NAMALWA (cell line): ENCODE results near the gene DNAJC12.
"Not testable (repeated sequence)": the region's sequence is repeated elsewhere in the genome, so short reads cannot be mapped to it uniquely, and the experiment has no call there.

Experiments
- DNase-seq: peaks from one replicate; pipeline ENCODE4 v3.0.0-alpha.2; 2015; ENCODE audit warnings: low spot score

DNAJC12 gene

DNA sequence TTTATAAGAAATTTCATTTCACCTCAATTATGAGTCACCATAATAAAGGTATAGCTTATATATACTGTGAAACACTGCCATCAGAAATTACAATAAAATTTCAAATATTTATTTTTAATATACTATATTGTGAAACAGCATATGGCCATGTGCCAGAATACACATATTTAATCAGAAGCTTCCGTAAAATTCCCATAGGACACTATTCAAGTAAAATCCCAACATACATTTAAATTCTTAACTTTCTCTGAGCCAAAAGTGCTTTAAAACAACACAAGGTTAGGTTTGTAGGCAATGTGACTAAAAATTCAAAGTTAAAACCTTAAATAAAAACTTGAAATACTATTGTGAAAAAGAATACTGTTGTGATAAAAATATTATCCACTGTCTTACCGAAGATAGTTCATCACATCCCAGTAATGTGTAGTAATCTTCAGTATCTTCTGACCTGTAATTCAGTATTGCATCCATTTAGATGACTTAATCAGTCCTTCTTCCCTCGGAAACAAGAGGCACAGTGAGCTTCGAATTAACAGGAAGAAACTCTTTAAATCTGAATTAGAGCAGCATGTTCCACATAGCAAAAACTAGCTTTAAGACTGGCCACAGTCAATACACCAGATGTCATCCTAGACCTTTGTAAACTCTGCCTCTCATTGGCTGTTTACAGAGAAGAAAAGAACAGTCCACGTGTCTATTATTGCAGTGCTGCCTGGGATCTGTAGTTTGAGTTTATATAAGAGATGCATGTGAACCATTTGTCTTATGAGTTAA is at the start of gene DNAJC12:
DNAJC12 (minus strand) TSS at position 648 of the 774 bp plus-strand sequence; CDS start at position 471, 177 bp downstream.
- peak; percentile 94 for DNase-seq

DNA sequence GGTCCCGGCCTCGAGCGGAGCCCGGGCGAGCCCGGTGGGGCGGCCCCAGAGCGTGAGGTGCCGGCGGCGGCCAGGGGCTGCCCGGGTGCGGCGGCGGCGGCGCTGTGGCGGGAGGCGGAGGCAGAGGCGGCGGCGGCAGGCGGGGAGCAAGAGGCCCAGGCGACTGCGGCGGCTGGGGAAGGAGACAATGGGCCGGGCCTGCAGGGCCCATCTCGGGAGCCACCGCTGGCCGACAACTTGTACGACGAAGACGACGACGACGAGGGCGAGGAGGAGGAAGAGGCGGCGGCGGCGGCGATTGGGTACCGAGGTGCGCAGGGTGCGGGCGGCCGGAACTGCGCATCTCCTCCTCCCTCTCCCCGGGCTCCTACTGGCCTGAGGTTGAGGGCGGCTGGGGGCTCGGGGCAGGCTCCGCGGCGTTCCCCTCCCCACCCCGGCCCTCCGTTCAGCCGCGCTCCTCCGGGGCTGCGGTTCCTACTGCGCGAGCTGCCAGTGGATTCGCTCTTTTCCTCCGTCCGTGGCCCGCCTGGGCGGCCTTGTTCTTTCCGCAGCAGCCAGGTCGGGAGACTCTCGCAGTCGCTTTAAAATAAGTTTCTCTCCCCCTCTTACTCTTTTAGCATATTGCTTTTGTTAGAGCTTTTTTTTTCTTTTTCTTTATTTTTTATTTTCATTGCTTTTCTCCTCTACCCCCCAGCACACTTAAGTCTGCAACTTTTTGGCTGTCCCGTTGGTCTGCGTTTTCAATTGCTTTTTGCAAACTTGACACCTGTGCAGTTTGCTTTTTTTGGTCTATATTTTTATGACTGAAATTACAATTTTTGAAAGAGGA is 47.1 kb upstream of the DNAJC12 start:
- peak; percentile 86 for DNase-seq

DNA sequence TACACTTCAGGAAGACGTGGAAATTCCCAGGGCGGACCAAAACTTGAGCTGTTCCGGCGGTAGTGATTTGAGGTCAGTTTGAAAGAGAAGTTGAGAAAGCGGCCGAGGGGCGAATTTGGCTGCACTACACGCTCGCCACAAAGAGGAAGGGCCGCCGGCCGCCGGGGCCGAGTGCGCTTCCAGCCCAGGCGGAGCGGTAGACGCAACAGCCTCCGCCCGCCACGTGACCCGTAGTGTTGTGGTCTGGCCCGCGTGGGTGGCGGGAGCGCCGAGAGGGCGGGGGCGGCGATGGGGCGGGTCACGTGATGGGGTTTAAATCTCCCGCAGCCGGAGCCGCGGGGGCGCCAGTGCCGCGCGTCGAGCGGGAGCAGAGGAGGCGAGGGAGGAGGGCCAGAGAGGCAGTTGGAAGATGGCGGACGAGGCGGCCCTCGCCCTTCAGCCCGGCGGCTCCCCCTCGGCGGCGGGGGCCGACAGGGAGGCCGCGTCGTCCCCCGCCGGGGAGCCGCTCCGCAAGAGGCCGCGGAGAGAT is 46.4 kb upstream of the DNAJC12 start, which contains the start of gene SIRT1:
SIRT1 (plus strand) TSS at position 344 of the 529 bp plus-strand sequence; CDS start at position 410, 66 bp downstream.
- peak; percentile 95 for DNase-seq

DNA sequence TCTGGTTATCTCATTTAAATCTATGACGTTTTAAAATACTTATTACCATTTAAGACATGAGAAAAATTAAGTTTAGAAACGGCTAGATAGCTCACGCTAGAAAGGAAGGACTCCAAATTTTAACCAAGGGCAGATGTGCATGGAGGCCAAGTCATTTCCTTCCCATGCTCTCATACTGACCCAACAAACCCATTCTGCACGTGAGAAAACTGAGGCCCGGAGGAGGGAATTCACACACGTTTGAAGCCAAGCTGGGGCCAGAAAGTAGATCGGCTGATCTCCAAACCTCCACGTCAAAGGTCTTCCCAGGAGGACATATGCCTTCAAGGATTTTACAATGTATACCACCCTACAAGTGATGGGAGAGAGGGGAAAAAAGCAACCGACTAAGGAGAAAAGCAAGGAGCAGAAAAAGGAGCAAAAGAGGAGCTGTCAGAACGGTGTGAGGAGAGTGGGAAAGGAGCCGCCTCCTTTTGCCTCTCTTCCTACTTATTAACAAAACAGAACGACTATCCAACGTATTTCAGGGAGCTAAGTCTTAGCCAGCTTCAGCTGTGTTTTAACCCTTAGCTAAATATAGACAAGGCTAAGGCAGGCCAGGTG is 45.8 kb upstream of the DNAJC12 start:
- DNase-seq = peak; percentile 24

DNA sequence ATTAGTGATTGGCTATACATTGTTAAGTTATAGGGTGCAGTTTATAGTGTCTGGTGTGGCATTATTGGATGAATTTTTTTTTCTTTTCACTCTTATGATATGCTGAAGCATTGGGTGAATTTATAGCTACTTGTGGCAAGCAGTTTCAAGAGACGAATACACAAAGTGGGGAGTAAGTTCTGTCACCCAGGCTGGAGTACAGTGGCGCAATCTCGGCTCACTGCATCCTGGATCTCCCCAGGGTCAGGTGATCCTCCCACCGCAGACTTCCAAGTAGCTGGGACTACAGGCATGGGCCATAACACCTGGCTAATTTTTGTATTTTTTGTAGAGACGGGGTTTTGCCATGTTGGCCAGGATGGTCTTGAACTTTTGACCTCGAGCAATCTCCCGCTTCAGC is 40.1 kb upstream of the DNAJC12 start:
- DNase-seq = no peak

DNA sequence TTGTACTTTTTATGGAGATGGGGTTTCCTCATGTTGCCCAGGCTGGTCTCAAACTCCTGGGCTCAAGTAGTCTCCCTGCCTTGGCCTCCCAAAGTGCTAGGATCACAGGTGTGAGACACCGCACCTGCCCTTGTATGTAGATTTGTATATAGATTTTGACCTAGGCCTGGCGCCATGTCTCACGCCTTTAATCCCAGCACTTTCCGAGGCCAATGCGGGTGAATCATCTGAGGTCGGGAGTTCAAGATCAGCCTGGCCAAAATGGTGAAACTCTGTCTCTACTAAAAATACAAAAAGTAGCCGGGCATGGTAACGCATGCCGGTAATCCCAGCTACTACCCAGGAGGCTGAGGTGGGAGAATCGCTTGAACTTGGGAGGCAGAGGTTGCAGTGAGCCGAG is 39.4 kb upstream of the DNAJC12 start:
- DNase-seq = not testable (repeated sequence)

DNA sequence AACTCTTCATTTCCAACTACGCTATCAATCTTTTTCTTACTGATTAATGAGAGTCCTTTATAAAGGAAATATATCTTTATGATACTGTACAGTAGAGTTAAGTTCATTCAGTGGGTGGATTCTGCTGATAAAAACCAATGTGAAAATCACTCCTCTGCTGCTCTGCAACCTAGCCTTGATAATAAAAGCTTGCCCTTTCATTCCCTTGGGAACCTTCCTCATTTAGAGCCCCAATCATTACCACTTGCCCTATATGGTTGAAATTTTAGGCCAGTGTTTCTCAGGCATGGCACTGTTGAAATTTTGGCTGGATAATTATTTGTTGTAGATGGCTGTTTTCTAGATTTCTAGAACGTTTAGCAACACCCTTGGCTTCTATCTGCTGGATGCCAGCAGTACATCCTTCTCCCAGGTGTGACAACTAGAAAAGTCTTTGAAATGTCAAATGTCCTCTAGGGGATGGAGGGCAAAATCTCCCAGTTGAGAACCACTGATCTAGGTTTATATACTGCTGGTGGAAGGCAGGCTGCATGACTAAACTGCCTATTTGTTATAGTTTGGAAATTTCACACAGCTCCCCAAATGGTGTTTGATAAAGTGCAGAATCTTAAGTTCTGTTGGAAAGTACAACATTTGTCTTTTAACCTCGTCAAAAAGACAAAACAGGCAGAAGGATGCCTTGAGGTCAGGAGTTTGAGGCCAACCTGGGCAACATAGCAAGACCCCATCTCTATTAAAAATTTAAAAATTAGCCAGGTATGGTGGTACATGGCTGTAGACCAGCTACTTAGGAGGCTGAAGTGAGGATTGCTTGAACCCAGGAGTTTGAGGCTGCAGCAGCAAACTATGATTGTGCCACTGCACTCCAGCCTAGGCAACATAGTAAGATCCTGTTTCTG is 37.6 kb upstream of the DNAJC12 start:
- DNase-seq = no peak

DNA sequence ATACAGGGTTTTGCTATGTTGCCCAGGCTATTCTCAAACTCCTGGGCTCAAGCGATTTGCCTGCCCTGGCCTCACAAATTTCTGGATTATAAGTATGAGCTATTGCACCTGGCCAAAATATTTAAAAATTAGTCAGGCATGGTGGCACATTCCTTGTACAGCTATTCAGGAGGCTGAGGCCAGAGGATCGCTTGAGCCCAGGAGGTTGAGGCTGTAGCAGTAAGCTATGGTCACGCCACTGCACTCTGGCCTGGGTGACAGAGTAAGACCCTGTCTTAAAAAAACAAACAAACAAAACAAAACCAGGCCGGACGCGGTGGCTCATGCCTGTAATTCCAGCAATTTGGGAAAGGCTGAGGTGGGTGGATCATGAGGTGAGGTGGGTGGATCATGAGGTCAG is 32.0 kb upstream of the DNAJC12 start:
- no peak for DNase-seq

DNA sequence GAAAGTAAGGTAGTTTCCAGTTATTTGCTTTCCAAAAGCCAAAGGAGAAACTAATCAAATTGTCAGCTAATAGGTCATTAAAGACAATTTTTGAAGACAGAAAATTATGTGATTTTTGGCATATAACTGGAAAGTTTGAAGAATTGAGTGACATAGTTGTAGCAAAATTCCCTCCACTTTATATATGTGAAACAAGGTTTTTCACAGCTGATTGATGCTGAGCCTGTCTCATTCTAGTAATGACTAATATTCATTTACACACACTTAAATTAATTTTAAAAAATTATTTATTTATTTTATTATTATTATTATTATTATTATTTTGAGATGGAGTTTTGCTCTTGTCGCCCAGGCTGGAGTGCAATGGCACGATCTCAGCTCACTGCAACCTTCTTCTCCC is 30.1 kb upstream of the DNAJC12 start:
- no peak for DNase-seq

DNA sequence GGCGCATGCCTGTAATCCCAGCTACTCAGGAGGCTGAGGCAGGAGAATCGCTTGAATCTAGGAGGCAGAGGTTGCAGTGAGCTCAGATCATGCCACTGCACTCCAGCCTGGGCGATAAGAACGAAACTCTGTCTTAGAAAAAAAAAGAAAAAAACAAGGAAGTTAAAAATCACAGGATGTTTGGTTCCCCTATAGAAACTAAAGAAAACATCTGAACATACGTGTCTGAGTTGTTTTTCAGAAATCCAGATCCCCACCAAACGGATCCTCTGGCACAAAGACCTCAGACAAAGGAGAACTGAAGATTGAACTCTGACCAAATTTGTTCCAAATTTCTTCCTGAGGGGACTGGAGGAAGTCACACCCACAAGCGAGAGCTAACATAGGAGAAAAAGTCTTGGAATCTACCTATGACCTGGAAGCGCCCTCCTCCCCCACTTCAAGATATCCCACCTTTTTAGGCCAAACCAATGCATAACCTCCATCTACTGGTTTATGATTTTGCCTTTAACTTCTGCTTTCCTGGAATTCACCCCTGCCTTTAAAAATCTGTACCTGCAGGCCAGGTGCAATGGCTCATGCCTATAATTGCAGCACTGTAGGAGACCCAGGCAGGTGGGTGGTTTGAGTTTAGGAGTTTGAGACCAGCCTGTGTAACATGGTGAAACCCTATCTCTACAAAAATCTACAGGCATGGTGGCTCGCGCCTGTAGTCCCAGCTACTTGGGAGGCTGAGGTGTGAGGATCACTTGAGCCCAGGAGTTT is 26.8 kb upstream of the DNAJC12 start:
- no peak for DNase-seq

DNA sequence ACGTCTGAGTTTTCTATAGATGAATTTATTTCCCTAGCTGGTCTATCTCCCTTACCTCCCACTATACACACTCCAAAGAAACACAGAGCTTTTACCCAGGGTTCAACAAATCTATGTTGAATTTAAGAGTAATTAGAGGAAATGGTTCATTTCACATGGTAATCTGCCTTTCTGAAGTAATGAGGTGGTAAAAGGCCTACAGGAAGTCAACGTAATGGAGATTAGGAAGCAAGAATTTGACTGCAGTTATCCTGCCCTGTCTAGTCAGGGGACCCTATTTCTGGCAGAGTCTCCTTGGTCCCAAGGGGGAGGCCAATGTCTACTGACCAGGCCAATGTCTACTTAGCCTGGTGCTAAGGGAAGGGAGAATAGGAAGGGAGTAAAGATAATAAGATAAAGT is 25.1 kb upstream of the DNAJC12 start:
- no peak for DNase-seq

DNA sequence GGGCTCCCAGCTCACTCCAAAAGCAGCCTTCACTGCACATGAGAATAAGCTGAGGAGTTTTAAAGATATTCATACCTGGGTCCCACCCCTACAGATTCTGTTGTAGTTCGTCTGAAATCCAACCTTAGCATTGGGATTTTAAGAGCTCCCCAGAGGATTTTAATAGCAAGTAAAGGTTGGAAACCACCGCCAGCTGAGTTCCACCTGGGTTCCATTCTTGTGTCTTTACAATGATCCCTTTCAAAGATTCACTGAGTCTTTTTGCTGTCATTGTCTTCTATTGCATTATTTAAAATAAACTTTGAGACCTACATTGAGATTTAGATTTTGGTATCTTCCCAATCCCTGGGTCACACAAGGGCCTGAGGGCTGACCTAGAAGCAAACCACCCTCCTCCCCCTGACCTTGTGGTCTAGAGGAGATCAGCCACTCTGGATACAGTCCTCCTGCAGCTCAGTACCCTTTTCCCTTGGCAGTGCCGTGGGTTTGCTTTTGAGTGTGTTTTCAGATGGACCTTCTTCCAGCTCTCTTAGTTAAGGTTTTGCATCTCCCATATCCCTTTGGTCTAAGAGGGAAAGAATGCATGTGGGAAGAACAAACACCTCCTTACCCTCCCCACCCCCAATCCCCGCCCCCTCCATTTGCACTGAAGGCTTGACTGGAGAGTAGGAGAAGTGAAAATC is 23.9 kb upstream of the DNAJC12 start:
- DNase-seq = no peak

DNA sequence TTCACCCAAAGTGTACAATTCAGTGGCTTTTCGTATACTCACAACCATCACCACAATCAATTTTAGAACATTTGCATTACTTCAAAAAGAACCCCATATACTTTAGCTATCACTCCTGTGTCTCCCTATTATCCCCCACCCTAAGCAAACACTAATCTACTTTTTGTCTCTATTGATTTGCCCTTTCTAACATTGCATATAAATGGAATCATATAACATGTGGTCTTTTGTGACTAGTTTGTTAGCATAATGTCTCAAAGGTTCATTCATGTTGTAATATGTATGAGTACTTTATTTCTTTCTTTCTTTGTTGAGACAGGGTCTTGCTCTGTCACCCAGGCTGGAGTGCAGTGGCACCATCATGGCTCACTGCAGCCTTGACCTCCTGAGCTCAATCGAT is 21.0 kb upstream of the DNAJC12 start:
- no peak for DNase-seq

DNA sequence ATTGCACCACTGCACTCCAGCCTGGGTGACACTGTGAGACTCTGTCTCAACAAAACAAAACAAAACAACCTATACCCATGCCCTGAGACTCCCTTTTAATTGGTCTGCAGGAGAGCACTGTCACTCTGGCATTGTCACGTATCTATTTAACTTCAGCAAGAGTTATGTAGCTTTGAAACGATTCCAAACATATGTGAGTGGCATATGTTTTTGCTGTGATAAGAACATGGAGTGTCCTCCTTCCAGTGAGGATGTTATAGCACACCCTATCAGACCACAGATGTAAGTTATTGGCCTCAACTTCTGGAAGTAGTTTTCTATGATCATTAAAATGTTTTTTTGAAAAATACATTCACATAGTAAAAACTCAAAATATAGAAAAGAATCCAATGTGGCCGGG is 15.5 kb upstream of the DNAJC12 start:
- DNase-seq = no peak

DNA sequence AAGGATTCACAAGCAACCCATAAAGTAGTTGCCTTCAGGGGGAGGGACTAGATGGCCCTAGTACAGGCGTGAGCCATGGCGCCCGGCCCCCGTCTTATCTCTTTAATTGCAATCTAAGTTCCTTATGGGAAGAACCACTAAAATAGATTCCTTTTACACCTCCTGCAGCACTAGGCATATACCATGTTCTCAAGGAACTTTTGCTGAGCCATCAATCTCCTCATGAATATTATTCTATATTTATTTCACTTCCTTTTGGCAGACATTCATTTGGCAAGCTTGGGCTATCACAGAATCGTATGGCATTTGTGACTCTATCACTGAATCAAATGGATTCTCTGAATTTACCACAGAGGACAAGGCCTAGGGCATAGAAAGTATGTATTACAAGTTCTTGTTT is 14.8 kb upstream of the DNAJC12 start:
- no peak for DNase-seq

DNA sequence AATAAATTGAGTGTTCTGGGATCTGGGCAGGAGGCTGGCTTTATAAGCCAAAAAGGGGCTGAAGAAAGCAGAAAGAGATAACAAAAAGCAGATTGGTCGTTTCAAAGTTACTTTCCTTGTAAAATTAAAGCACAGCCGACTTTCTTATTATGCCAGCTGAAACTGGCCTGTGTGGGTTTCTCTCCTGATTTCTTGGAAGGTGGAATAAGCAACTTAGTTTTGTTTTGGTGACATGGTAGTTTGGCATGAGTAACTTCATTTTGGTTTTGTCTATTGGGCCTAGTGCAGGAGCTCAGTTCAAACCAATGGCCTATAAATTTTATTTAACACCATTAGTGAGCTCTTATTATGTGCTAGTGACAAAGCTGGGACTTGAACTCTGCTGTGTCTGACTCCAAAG is 13.2 kb upstream of the DNAJC12 start:
- no peak for DNase-seq

DNA sequence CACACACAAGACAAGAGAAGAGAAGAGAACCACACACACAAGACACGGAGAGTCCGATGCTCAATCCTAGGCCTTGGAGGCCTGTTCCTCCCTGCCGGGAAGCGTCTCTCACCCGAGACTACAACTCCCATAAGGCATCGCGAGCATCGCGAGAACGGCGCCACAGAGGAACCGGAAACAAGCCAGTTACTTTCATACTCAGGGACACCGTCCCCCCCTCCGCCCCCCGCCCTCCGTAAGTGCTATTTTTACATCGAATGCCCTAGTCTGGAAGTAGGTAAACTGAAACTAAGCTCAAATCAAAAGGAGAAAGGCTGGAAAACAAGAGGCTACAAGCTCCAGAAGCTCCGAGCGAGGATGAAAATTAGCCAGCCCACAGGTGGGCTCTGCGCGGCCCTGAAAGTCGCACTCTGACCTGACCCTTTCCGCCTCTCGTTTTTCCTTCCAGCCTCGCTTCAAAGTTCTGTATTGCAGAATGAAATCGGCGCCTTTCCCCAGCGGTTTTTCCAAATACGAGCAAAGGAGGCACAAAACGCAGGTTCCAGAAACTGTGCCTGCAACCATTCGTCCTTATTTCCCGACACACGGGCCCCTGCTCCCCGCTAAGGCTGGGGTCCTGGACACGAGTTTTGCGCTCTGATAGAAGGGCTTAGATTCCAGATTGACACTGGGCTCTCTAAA is 11.5 kb upstream of the DNAJC12 start:
- peak; percentile 96 for DNase-seq

DNA sequence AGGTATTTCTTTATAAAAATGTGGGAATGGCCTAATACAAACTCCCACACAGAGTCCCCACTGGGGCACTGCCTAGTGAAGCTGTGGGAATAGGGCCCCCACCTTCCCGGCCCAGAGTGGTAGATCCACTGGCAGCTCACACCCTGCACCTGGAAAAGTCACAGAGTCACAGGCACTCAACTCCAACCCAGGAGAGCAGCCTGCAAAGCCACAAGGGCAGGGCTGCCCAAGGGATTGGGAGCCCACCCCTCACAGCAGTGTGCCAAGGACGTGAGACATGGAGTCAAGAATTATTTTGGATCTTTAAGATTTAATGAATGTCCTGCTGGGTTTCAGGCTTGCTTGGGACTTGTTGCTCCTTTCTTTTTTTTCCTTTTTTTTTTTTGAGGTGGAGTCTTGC is 5.3 kb upstream of the DNAJC12 start:
- DNase-seq = no peak

DNA sequence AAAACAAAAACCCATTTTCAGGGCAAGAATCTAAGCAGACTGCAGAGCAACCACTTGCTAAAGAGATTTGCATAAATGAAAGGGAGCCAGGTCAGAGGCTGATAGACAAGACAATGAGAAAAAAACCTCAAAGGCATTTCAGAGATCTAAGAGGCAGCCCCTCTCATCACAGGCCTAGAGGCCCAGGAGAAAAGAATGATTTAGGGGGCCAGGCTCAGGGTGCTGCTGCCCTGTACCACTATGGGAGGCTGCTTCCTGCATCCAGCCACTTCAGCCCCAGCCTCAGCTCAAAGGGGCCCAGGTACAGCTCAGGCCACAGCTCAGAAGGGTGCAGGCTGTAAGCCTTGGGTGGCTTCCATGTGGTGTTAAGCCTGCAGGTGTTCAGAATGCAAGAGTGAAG is 3.7 kb upstream of the DNAJC12 start:
- no peak for DNase-seq

DNA sequence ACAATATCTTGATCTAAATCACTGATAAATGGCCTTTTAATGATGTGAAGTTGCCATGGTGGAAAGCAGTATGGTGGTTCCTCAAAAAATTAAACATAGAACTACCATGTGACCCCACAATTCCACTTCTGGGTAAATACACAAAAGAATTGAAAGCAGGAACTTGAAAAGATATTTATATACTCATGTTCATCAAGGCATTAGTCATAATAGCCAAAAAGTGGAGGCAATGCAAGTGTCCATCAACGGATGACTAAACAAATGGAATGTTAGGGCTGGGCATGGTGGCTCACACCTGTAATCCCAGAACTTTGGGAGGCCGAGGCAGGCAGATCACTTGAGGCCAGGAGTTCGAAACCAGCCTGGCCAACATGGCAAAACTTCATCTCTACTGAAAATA is 2.0 kb upstream of the DNAJC12 start:
- no peak for DNase-seq
